Fibroblast of peridontal ligament (primary cell): ENCODE results near the gene CAB39.

Source experiments
- DNase-seq: peaks from one replicate; pipeline ENCODE4 v3.0.0-alpha.2; 2010; ENCODE audit errors: extremely low read depth

CAB39 gene

GRCh38 chr2:230712443-230713330, at the start of gene CAB39:
TSS of gene CAB39 (plus strand) at chr2:230712842. CDS start at chr2:230760002, 47,160 bp downstream.
- DNase-seq: peak; percentile 78

GRCh38 chr2:230664128-230664527, 48.5 kb upstream of the CAB39 start:
- DNase-seq: peak; percentile 51

GRCh38 chr2:230664844-230665243, 47.8 kb upstream of the CAB39 start:
- no peak for DNase-seq

- DNase-seq: no peak
Measured at GRCh38 chr2:230665263-230665691, 47.4 kb upstream of the CAB39 start.

- no peak for DNase-seq
Measured at GRCh38 chr2:230666446-230666845, 46.2 kb upstream of the CAB39 start.

GRCh38 chr2:230666885-230667712, 45.5 kb upstream of the CAB39 start:
- peak; percentile 42 for DNase-seq

GRCh38 chr2:230668184-230668938, 44.3 kb upstream of the CAB39 start:
- peak; percentile 48 for DNase-seq

- DNase-seq: no peak
Measured at GRCh38 chr2:230668939-230669303, 43.7 kb upstream of the CAB39 start.

GRCh38 chr2:230669386-230669950, 43.2 kb upstream of the CAB39 start:
- no peak for DNase-seq

- DNase-seq: peak; percentile 63
Measured at GRCh38 chr2:230671117-230671516, 41.5 kb upstream of the CAB39 start.

- DNase-seq: no peak
Measured at GRCh38 chr2:230672836-230673235, 39.8 kb upstream of the CAB39 start.

GRCh38 chr2:230674401-230674800, 38.2 kb upstream of the CAB39 start:
- no peak for DNase-seq

GRCh38 chr2:230674966-230675672, 37.5 kb upstream of the CAB39 start:
- DNase-seq: no peak

GRCh38 chr2:230676546-230676945, 36.1 kb upstream of the CAB39 start:
- DNase-seq: no peak

GRCh38 chr2:230677201-230677946, 35.3 kb upstream of the CAB39 start:
- peak; percentile 39 for DNase-seq

- no peak for DNase-seq
Measured at GRCh38 chr2:230678018-230678417, 34.6 kb upstream of the CAB39 start.

GRCh38 chr2:230678451-230678850, 34.2 kb upstream of the CAB39 start:
- no peak for DNase-seq

GRCh38 chr2:230680463-230681170, 32.0 kb upstream of the CAB39 start:
- DNase-seq: no peak

- no peak for DNase-seq
Measured at GRCh38 chr2:230681171-230681545, 31.5 kb upstream of the CAB39 start.

GRCh38 chr2:230682546-230682945, 30.1 kb upstream of the CAB39 start:
- DNase-seq: no peak
